Activated CD4-positive, alpha-beta T cell treated with anti-CD3 and anti-CD28 coated beads for 48 hours (primary cell): ENCODE measurements around the gene CRBN.

Experiments used
- DNase-seq: peaks from one replicate; pipeline ENCODE4 v3.0.0-alpha.2; 2020

CRBN gene

DNA sequence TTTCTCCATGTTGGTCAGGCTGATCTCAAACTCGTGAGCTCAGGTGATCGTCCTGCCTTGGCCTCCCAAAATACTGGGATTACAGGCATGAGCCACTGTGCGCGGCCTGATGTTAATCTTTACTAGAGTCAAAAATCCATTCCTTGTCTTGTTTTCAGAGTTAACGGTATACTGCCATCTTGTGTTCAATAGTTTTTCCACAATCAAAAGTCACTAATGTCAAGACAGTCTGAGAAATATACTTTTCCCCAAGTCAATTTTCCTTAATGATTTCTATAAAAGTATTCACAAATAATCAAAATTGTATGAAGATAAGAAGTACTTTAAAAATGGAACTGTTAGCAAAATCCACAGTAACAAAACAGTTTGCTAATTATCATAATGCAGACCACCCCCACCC is 8.5 kb downstream of the CRBN start:
- peak; percentile 11 for DNase-seq

- DNase-seq, result no peak
These were observed 13.8 kb downstream of the CRBN start for GRCh38 chr3:3165650-3166049.

DNA sequence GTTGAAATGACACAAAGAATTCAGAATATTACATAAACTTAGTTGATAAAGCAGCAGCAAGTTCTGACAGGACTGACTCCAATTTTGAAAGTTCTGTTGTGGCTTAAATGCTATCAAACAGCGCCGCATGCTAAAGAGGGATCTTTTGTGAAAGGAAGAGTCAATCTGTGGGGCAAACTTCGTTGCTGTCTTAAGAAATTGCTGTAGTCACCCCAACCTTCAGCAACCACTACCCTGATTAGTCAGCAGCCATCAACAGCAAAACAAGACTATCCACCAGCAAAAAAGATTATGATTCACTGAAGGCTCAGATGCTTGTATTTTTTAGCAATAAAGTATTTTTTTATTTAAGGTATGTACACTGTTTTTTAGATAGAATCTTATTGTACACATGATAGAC is 14.2 kb downstream of the CRBN start:
- peak; percentile 10 for DNase-seq

- DNase-seq, result no peak
These were observed 18.7 kb downstream of the CRBN start for GRCh38 chr3:3160826-3161225.

DNA sequence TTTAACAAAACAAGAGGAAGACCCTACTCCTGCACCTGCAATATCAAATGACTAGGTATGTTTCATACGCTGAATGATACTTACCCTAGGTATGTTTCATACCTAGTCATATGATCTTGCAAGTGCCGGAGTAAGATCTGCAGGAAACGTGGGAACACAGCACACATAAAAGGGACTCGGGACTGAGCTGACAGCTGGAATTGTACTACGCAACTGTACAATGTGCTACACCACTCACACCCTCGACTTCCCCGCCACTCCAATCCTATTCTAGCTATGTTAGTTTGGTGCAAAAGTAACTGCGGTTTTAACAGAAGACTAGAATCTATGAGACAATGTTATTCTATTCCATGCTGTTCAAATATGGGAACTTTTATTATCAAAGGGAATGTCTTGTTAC is 22.0 kb downstream of the CRBN start:
- no peak for DNase-seq

GRCh38 chr3:3154879-3155610 is 24.4 kb downstream of the CRBN start:
- no peak for DNase-seq

DNA sequence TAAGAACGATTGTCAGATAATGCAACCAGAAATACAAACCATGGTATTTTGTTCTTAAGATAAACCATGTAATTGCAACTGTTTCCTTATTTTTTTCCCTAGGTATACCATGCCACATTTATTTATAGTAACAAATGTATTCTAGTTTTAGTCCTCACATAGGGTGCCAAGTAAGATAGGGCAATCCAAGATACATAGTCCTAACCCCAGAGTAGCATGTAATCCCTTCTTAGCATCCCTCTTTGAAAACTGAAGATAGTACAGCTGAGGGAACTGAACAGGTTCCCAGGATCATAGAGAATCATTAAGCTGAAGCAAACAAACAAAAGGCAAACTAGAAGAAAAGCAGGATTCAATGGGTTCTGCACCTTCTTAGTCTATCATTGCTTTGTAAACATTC is 28.0 kb downstream of the CRBN start:
- DNase-seq, result no peak

- DNase-seq, result no peak
These were observed 29.9 kb downstream of the CRBN start for GRCh38 chr3:3149560-3149959.

DNA sequence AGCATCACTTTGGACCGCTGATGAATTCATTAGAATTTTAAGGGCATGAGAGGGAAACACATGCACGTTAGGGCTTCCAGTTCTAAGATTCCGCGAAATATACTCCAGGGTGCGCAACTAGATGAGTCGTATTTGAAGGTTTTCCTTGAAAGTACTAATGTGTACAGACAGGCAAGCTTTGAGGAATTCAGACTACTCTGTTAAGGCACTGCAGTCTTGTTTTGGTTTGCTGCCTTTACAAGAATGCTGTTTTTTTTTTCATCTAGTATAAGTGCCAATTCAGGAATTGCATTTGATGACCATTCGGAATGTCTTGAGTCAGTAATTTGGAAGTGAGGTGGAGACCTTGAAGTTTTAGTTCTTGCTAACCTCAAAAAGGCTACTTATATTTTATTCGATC is 33.7 kb downstream of the CRBN start:
- DNase-seq, result no peak

DNA sequence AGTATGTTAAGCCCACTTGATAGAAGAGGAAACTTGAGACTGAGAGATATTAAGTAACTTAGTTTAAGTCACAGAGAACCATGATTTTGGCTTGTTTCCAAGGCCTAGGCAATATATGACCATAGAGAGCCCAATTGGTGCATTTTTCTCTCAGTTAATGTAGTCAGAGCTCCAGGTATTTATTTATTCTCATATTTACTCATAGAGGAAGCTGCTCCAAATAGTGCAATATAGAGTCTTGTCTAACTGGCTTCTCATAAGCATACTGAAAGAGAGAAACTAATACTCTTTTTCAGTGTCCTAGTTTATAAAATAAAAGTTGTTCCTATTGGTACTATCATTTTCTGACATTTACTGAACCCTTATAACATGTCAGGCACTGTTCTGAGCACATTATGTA is 37.6 kb downstream of the CRBN start:
- no peak for DNase-seq

DNA sequence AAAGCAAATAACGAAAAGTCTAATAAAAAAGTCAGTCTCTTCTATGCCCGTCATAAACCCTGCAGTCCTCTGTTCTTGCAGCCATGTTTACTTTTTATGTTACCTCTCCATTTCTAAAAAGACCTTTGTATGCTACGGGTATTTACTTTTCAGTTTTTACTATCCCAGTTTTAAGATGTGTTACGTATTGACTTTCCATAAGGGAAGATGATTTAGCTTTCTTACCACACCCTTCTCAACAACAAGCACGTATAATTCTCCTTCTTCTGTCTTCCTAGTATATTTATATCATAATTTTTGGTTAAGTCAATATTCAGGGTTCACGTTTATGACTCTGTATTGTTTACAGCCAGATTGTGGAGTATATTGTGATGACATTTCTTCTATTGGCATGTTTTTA is 42.0 kb downstream of the CRBN start:
- no peak for DNase-seq

DNA sequence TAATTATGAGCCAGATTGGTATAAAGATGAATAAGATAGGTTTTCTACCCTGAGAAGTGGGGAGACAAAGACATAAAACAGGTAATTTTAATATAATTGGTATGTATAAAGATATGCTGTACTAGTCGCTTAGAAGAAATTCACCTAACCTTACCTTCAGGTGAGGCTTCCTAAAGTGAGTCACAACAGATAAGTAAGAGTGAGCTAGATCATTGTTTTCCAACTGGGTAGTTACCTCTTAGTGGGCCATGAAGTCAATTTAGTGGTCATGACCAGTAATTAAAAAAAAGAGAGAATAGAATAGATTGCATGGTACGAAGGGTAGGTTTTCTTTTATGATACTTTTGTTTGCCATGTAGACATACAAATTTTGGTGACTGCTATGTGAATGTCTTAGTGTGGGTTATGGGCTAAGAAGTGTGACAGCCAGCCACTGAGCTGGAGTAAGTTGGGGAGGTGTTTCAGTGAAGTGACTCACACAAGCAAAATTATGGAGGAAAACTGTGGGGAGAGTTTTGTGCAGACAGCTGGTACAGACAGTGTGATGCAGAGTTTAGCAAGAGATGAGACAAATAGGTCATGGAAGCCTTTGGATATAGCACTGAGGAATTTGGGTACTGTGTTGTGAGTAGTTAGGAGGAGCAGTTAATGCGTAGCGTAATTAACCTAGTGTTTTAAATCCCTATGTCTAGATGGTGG is 44.6 kb downstream of the CRBN start:
- DNase-seq, result no peak

- DNase-seq, result no peak
These were observed 46.0 kb downstream of the CRBN start for GRCh38 chr3:3133500-3133899.

GRCh38 chr3:3129579-3129978 is 49.9 kb downstream of the CRBN start:
- no peak for DNase-seq

GRCh38 chr3:3127432-3128010 is 52.0 kb downstream of the CRBN start:
- DNase-seq, result peak; percentile 63

DNA sequence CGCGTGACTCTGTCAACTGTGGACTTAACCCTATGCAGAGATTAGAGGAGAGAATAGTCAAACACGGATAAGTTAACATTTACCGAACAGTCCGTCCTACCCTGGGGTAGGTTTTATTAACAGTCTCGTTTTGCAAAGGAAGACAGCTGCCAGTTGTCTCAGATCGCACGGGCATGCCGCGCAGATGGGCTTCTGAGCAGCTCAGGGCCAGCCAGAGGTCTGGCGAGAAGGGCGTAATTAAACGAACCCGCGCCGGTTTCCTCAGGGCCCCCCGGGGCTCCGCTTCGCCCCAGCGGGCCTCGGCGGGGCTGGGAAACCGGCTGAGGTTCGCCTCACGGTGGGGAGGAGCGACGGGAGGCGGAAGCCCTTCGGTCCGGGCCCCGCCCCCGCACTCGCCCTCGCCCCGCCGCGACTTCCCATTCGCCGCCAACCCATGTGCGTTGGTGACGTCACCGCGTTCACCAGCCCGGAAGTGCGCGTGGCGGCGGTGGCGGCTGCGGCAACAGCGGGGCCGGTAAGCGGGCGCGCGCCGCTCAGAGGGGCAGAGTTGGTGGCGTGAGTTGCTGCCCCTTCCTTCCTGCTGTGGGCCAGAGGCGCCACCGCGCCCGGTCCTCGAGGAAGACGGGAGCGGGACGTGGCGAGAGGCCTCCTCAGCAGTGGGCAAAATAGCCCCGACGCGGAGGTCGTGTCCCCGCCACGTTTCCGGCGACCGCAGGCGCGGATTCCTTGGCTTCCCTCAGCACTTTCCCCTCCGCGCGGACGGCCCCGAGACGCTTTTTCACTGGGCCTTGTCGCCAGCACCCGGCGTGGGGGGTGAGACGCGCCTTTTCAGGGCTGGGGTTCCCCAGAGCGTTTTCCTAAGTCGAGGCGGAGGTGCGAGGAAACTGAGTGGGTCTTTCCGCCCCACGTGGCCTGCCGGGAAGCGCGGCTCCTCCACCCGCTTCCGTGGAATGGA is 52.7 kb downstream of the CRBN start, which contains the start of gene TRNT1:
TRNT1 (plus strand) TSS at position 464 of the 955 bp plus-strand sequence. CDS start 2,101 bp downstream, outside the sequence.
- peak; percentile 97 for DNase-seq

DNA sequence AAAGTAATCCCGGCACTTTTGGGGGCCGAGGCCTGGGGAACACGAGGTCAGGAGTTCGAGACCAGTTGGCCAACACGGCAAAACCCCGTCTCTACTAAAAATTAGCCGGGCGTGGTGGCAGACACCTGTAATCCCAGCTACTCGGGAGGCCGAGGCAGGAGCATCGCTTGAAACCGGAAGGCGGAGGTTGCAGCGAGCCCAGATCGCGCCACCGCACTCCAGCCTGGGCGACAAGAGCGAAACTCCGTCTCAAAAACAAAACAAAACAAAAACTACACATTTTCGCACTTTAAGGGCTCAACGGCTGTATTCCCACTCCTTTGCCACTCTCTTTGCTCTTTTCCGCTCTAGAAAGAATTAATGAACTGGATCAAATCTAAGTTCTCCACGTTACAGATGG is 53.5 kb downstream of the CRBN start:
- DNase-seq, result no peak

DNA sequence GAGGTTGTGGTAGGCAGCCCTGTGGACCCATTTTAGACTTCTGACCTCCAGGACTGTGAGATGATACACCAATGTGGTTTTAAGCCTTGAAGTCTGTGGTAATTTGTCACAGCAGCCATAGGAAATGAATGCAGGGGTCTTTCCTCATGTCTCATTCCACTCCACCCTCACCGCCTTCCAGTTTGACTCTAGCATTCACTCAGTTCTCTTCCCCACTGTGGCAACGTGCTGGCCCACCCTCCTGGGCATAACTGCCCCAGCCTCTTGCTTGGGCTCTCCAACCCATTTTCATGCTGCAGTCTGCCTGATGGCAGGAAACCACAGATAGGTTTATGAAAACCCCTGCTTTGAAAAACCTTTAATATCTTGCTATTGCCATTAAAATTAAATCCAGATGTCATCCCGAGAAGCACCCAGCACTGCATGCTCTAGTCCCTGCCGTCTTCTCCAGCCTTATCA is 60.1 kb downstream of the CRBN start:
- peak; percentile 8 for DNase-seq

DNA sequence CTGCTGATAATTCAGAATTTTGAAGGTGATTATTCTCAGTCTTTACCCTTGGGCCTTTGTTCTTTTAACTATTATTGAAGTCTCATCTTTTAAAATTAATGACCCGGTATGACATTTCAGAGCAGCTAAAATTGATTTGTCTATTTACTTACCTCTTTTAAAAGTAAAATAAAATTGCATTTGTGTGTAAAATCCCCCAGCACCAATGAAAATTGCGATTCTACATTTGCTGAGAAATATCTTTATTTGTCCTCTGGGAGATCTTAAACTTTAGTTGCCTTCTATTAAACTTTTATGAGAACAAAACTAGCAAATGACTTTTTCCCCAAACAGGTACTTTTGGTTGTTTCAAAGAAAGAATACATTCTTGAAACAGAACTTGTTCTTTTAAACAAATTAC is 61.8 kb downstream of the CRBN start:
- DNase-seq, result no peak

- no peak for DNase-seq
These were observed 66.3 kb downstream of the CRBN start for GRCh38 chr3:3113042-3113709.

GRCh38 chr3:3110749-3111361 is 68.6 kb downstream of the CRBN start:
- no peak for DNase-seq

- no peak for DNase-seq
These were observed 69.2 kb downstream of the CRBN start, which contains the start of gene IL5RA for GRCh38 chr3:3110299-3110630. Gene IL5RA, minus strand, starts transcription at chr3:3110374. Its CDS starts 5,390 bp downstream, at chr3:3104984.
